Neural cell (in vitro differentiated cells): ENCODE measurements around the gene ADGRG3.

ENCODE experiments used
- CTCF ChIP-seq: fragments of 450-650 bp; IDR thresholded peaks from 2 replicates; pipeline ENCODE4 v1.5.1; 2014; ENCODE audit warnings: antibody characterized with exemption, mild to moderate bottlenecking, moderate library complexity; ENCODE audit not compliant: poor library complexity, severe bottlenecking
- EP300 ChIP-seq: fragments of 450-650 bp; conservative IDR thresholded peaks from 2 replicates; pipeline ENCODE4 v1.6.1; 2014; ENCODE audit warnings: antibody characterized with exemption, mild to moderate bottlenecking, moderate library complexity; ENCODE audit not compliant: poor library complexity, severe bottlenecking
- EZH2 ChIP-seq: fragments of 200-600, 300-800 bp; shearing (Covaris generic), sonication (generic); IDR thresholded peaks from 2 replicates; pipeline ENCODE4 v1.6.1; 2014; ENCODE audit warnings: antibody characterized with exemption, low read length, borderline replicate concordance, mild to moderate bottlenecking; ENCODE audit not compliant: insufficient read depth, poor library complexity, severe bottlenecking
- MXI1 ChIP-seq: fragments of 450-650 bp; conservative IDR thresholded peaks from 2 replicates; pipeline ENCODE4 v1.6.1; 2014; ENCODE audit warnings: antibody characterized with exemption, mild to moderate bottlenecking; ENCODE audit not compliant: poor library complexity, severe bottlenecking
- POLR2AphosphoS5 ChIP-seq: IDR thresholded peaks from 2 replicates; pipeline ENCODE4 v1.6.1; 2012
- RAD21 ChIP-seq: fragments of 450-650 bp; conservative IDR thresholded peaks from 2 replicates; pipeline ENCODE4 v1.6.1; 2014; ENCODE audit warnings: antibody characterized with exemption, mild to moderate bottlenecking, moderate library complexity
- SMC3 ChIP-seq: fragments of 450-650 bp; conservative IDR thresholded peaks from 2 replicates; pipeline ENCODE4 v1.6.1; 2014; ENCODE audit warnings: antibody characterized with exemption, mild to moderate bottlenecking, moderate library complexity; ENCODE audit not compliant: poor library complexity
- TAF1 ChIP-seq: IDR thresholded peaks from 2 replicates; pipeline ENCODE4 v1.6.1; 2012; ENCODE audit warnings: low read depth
- TF ChIP-seq, protein P1 (sequence below): IDR thresholded peaks from 2 replicates; pipeline ENCODE4 v1.6.1; 2012; ENCODE audit warnings: borderline replicate concordance

GRCh38 chr16:57667048-57667525 is 1.0 kb upstream of the ADGRG3 start:
- TF ChIP-seq EP300: no peak
- TF ChIP-seq CTCF: no peak
- no peak for TF ChIP-seq EZH2
- TF ChIP-seq TAF1: no peak
- TF ChIP-seq RAD21: no peak
- TF ChIP-seq MXI1: no peak
- TF ChIP-seq SMC3: no peak
- no peak for TF ChIP-seq POLR2AphosphoS5
- TF ChIP-seq, protein P1, sequence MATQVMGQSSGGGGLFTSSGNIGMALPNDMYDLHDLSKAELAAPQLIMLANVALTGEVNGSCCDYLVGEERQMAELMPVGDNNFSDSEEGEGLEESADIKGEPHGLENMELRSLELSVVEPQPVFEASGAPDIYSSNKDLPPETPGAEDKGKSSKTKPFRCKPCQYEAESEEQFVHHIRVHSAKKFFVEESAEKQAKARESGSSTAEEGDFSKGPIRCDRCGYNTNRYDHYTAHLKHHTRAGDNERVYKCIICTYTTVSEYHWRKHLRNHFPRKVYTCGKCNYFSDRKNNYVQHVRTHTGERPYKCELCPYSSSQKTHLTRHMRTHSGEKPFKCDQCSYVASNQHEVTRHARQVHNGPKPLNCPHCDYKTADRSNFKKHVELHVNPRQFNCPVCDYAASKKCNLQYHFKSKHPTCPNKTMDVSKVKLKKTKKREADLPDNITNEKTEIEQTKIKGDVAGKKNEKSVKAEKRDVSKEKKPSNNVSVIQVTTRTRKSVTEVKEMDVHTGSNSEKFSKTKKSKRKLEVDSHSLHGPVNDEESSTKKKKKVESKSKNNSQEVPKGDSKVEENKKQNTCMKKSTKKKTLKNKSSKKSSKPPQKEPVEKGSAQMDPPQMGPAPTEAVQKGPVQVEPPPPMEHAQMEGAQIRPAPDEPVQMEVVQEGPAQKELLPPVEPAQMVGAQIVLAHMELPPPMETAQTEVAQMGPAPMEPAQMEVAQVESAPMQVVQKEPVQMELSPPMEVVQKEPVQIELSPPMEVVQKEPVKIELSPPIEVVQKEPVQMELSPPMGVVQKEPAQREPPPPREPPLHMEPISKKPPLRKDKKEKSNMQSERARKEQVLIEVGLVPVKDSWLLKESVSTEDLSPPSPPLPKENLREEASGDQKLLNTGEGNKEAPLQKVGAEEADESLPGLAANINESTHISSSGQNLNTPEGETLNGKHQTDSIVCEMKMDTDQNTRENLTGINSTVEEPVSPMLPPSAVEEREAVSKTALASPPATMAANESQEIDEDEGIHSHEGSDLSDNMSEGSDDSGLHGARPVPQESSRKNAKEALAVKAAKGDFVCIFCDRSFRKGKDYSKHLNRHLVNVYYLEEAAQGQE: no peak
